ENCODE results near the gene TRAPPC10.
A peak's percentile ranks its signal among the peaks of the same experiment; 100 is the strongest.
"Not testable (repeated sequence)": the region's sequence is repeated elsewhere in the genome, so short reads cannot be mapped to it uniquely, and the experiment has no call there.

The TRAPPC10 gene

GRCh38 chr21:44122131-44122530 lies 110.0 kb downstream of the TRAPPC10 start:
- not testable (repeated sequence) for H3K4me3 Mint-ChIP-seq; H3K27ac Mint-ChIP-seq; DNase-seq; H3K36me3 Mint-ChIP-seq (ENCODE audit: low read depth); H3K4me1 Mint-ChIP-seq; H3K9me3 Mint-ChIP-seq; H3K27me3 Mint-ChIP-seq; ATAC-seq

- H3K36me3 Mint-ChIP-seq (ENCODE audit: low read depth); H3K27ac Mint-ChIP-seq: not testable (repeated sequence)
Measured at GRCh38 chr21:44127827-44128226, 115.7 kb downstream of the TRAPPC10 start.

GRCh38 chr21:44133715-44134057 lies 121.6 kb downstream of the TRAPPC10 start:
- not testable (repeated sequence) for H3K4me3 Mint-ChIP-seq, H3K4me1 Mint-ChIP-seq, H3K27me3 Mint-ChIP-seq

More at GRCh38 chr21:44127827-44128226, 115.7 kb downstream of the TRAPPC10 start:
- not testable (repeated sequence) for H3K9me3 Mint-ChIP-seq, H3K27me3 Mint-ChIP-seq, H3K4me3 Mint-ChIP-seq, DNase-seq, H3K4me1 Mint-ChIP-seq, ATAC-seq

GRCh38 chr21:44134732-44135131 lies 122.6 kb downstream of the TRAPPC10 start:
- H3K36me3 Mint-ChIP-seq (ENCODE audit: low read depth); H3K4me3 Mint-ChIP-seq; H3K27ac Mint-ChIP-seq; H3K4me1 Mint-ChIP-seq; H3K27me3 Mint-ChIP-seq; DNase-seq; H3K9me3 Mint-ChIP-seq; ATAC-seq: not testable (repeated sequence)

More at GRCh38 chr21:44133715-44134057, 121.6 kb downstream of the TRAPPC10 start:
- H3K9me3 Mint-ChIP-seq; H3K36me3 Mint-ChIP-seq (ENCODE audit: low read depth); ATAC-seq; H3K27ac Mint-ChIP-seq; DNase-seq: not testable (repeated sequence)

- DNase-seq, result not testable (repeated sequence)
Measured at GRCh38 chr21:44138039-44138438, 125.9 kb downstream of the TRAPPC10 start.

GRCh38 chr21:44139787-44140551 lies 127.9 kb downstream of the TRAPPC10 start:
- not testable (repeated sequence) for H3K4me3 Mint-ChIP-seq

More at GRCh38 chr21:44138039-44138438, 125.9 kb downstream of the TRAPPC10 start:
- not testable (repeated sequence) for H3K27ac Mint-ChIP-seq; H3K4me3 Mint-ChIP-seq; H3K9me3 Mint-ChIP-seq; H3K36me3 Mint-ChIP-seq (ENCODE audit: low read depth); H3K27me3 Mint-ChIP-seq; H3K4me1 Mint-ChIP-seq
- peak; percentile 60 for ATAC-seq

GRCh38 chr21:44140552-44140932 lies 128.4 kb downstream of the TRAPPC10 start:
- H3K9me3 Mint-ChIP-seq; H3K4me3 Mint-ChIP-seq; H3K27me3 Mint-ChIP-seq; H3K4me1 Mint-ChIP-seq; ATAC-seq; H3K27ac Mint-ChIP-seq; DNase-seq; H3K36me3 Mint-ChIP-seq (ENCODE audit: low read depth): not testable (repeated sequence)

More at GRCh38 chr21:44139787-44140551, 127.9 kb downstream of the TRAPPC10 start:
- not testable (repeated sequence) for H3K4me1 Mint-ChIP-seq; H3K27ac Mint-ChIP-seq; H3K36me3 Mint-ChIP-seq (ENCODE audit: low read depth); H3K27me3 Mint-ChIP-seq; ATAC-seq; H3K9me3 Mint-ChIP-seq
- DNase-seq, result peak; percentile 1

- H3K9me3 Mint-ChIP-seq; H3K27me3 Mint-ChIP-seq; H3K4me3 Mint-ChIP-seq; H3K27ac Mint-ChIP-seq; H3K4me1 Mint-ChIP-seq; ATAC-seq; DNase-seq; H3K36me3 Mint-ChIP-seq (ENCODE audit: low read depth): not testable (repeated sequence)
Measured at GRCh38 chr21:44142470-44142869, 130.4 kb downstream of the TRAPPC10 start.

- not testable (repeated sequence) for H3K4me3 Mint-ChIP-seq; H3K27ac Mint-ChIP-seq; H3K4me1 Mint-ChIP-seq; H3K27me3 Mint-ChIP-seq; H3K36me3 Mint-ChIP-seq (ENCODE audit: low read depth); DNase-seq; H3K9me3 Mint-ChIP-seq
- peak; percentile 54 for ATAC-seq
Measured at GRCh38 chr21:44143380-44143779, 131.3 kb downstream of the TRAPPC10 start.

GRCh38 chr21:44143996-44144395 lies 131.9 kb downstream of the TRAPPC10 start:
- H3K36me3 Mint-ChIP-seq (ENCODE audit: low read depth); H3K4me3 Mint-ChIP-seq; H3K27ac Mint-ChIP-seq; H3K9me3 Mint-ChIP-seq; DNase-seq; H3K4me1 Mint-ChIP-seq; ATAC-seq; H3K27me3 Mint-ChIP-seq: not testable (repeated sequence)

- not testable (repeated sequence) for H3K9me3 Mint-ChIP-seq; H3K4me3 Mint-ChIP-seq; H3K4me1 Mint-ChIP-seq; DNase-seq; H3K27ac Mint-ChIP-seq; H3K27me3 Mint-ChIP-seq; H3K36me3 Mint-ChIP-seq (ENCODE audit: low read depth)
- ATAC-seq, result peak; percentile 66
Measured at GRCh38 chr21:44144784-44145602, 132.9 kb downstream of the TRAPPC10 start.

GRCh38 chr21:44145616-44146015 lies 133.5 kb downstream of the TRAPPC10 start:
- H3K4me3 Mint-ChIP-seq; H3K9me3 Mint-ChIP-seq; H3K36me3 Mint-ChIP-seq (ENCODE audit: low read depth); H3K4me1 Mint-ChIP-seq; H3K27ac Mint-ChIP-seq; H3K27me3 Mint-ChIP-seq; ATAC-seq; DNase-seq: not testable (repeated sequence)

GRCh38 chr21:44147108-44147507 lies 135.0 kb downstream of the TRAPPC10 start:
- not testable (repeated sequence) for H3K4me1 Mint-ChIP-seq; H3K4me3 Mint-ChIP-seq; H3K27ac Mint-ChIP-seq; H3K27me3 Mint-ChIP-seq; H3K36me3 Mint-ChIP-seq (ENCODE audit: low read depth); H3K9me3 Mint-ChIP-seq; DNase-seq
- ATAC-seq, result peak; percentile 37

GRCh38 chr21:44150255-44150654 lies 138.1 kb downstream of the TRAPPC10 start:
- ATAC-seq; H3K4me1 Mint-ChIP-seq; H3K4me3 Mint-ChIP-seq; H3K36me3 Mint-ChIP-seq (ENCODE audit: low read depth); DNase-seq; H3K9me3 Mint-ChIP-seq; H3K27ac Mint-ChIP-seq; H3K27me3 Mint-ChIP-seq: not testable (repeated sequence)

GRCh38 chr21:44153214-44153888 lies 141.2 kb downstream of the TRAPPC10 start:
- not testable (repeated sequence) for H3K4me1 Mint-ChIP-seq
- peak; percentile 61 for ATAC-seq

More at GRCh38 chr21:44153214-44153888, 141.2 kb downstream of the TRAPPC10 start:
- not testable (repeated sequence) for DNase-seq; H3K9me3 Mint-ChIP-seq; H3K27me3 Mint-ChIP-seq; H3K36me3 Mint-ChIP-seq (ENCODE audit: low read depth); H3K4me3 Mint-ChIP-seq; H3K27ac Mint-ChIP-seq

Measured in activated naive CD8-positive, alpha-beta T cell treated with anti-CD3 and anti-CD28 coated beads, Interleukin-2, amount 50 U/mL, for 24 hours (primary cell).